BLaER1 treated with 17β-estradiol and CSF1 and Interleukin-3, amounts not matched to agents 10 nM and 100 nM (cell line): ENCODE data around the gene DPP6.

Experiments
- H3K27ac ChIP-seq, 11 experiments: shearing (Covaris generic); formaldehyde crosslinking; 2 replicates each; pipeline ENCODE4 v1.8.1; 2022
- H3K27me3 ChIP-seq, 11 experiments: shearing (Covaris generic); formaldehyde crosslinking; 2 replicates each; pipeline ENCODE4 v1.8.1; 2022
- H3K36me3 ChIP-seq, 11 experiments: shearing (Covaris generic); formaldehyde crosslinking; 2 replicates each; pipeline ENCODE4 v1.8.1; 2022
- H3K4me1 ChIP-seq, 10 experiments: shearing (Covaris generic); formaldehyde crosslinking; 2 replicates each; pipeline ENCODE4 v1.8.1; 2022
- H3K4me2 ChIP-seq, 11 experiments: shearing (Covaris generic); formaldehyde crosslinking; 2 replicates each; pipeline ENCODE4 v1.8.1; 2022
- H3K4me3 ChIP-seq, 10 experiments: shearing (Covaris generic); formaldehyde crosslinking; 2 replicates each; pipeline ENCODE4 v1.8.1; 2022
- H3K9ac ChIP-seq, 11 experiments: shearing (Covaris generic); formaldehyde crosslinking; 2 replicates each; pipeline ENCODE4 v1.8.1; 2022
- H3K9me3 ChIP-seq, 11 experiments: shearing (Covaris generic); formaldehyde crosslinking; replicated peaks in 1 of 11; 2 replicates each; pipeline ENCODE4 v1.8.1; 2022
- H4K20me1 ChIP-seq, 11 experiments: shearing (Covaris generic); formaldehyde crosslinking; 2 replicates each; pipeline ENCODE4 v1.8.1; 2022
- Cebpa-rat ChIP-seq, 11 experiments: shearing (Covaris generic); IDR thresholded peaks; 2 replicates each; pipeline ENCODE4 v1.8.1; 2022

DPP6 gene

DNA sequence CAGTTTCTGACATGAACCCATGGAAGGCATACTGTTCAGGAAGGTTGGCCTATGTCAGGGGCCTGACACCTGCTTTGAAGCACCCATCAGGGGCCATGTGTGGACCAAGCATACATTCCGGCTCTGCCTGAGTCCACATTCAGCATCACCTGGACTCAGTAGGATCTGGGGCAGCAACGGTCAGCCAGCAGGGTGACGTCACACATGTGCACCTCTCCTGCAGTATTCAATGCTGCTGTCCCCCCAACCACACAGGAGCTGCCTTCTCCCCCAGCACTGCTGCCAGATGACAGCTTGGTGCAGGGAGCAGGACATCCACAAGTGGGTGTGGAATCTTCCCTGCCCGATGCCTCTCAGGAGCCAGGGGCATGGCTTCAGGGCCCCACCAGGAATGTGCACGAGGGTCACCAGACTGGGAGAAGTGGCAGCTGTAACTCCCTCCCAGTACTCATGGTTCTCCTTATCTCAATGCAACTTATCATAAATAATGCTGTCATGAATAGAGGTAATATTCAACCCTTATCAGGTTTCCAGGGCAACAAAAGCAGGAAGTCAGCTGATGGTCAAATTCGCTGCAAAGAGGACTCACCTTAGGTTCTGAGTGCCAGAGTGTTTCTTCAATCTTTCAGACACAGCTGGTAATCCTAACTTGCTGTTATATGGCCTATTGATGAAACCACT, 657.8 kb downstream of the DPP6 start:
- H3K36me3 ChIP-seq = no peaks in the 10 kb centered on the region
- no peak overlapping the region for H3K9ac ChIP-seq
- no peak overlapping the region for H3K27ac ChIP-seq
- no peak overlapping the region for H3K4me2 ChIP-seq
- no peaks in the 10 kb centered on the region for H4K20me1 ChIP-seq
- no peaks in the 10 kb centered on the region for H3K4me1 ChIP-seq
- H3K9me3 ChIP-seq = peaks cover 27 to 45% (median 38%) of the 10 kb centered on the region in 11 experiments
- no peak for TF ChIP-seq Cebpa-rat (IDR thresholded peaks at IDR 0.05)
- H3K27me3 ChIP-seq = no peaks in the 10 kb centered on the region
- H3K4me3 ChIP-seq = no peak overlapping the region

GRCh38 chr7:154720016-154720415, 667.8 kb downstream of the DPP6 start:
- no peak overlapping the region for H3K9ac ChIP-seq
- H3K4me2 ChIP-seq = no peak overlapping the region
- H3K4me3 ChIP-seq = no peak overlapping the region
- H3K9me3 ChIP-seq = peaks cover 3 to 14% (median 9%) of the 10 kb centered on the region in 11 experiments; a peak in 21 of 22 replicates
- no peaks in the 10 kb centered on the region for H4K20me1 ChIP-seq
- no peaks in the 10 kb centered on the region for H3K4me1 ChIP-seq
- no peaks in the 10 kb centered on the region for H3K36me3 ChIP-seq
- no peak overlapping the region for H3K27ac ChIP-seq
- H3K27me3 ChIP-seq = no peaks in the 10 kb centered on the region
- TF ChIP-seq Cebpa-rat (IDR thresholded peaks at IDR 0.05) = no peak

DNA sequence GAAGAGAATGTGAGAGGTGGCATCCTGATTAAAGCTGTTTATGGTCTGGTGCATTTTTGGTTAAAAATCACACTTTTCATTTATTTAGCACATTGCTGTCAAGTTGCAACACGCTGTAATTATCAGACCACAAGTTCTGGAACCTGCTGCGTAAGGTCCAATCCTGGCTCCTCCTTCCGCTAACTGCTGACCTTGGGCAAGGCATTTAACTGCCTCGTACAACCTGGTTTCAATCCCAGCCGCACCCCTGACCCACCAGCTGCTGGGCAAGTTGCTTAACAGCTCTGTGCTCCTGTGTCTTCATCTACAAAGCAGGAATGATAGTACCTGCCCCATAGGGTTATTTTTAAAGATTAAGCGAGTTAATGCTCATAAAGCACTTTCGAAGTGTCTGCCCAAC, 668.9 kb downstream of the DPP6 start:
- H3K4me2 ChIP-seq = no peak overlapping the region
- no peak for TF ChIP-seq Cebpa-rat (IDR thresholded peaks at IDR 0.05)
- no peak overlapping the region for H3K27ac ChIP-seq
- H3K9ac ChIP-seq = no peak overlapping the region
- no peaks in the 10 kb centered on the region for H3K4me1 ChIP-seq
- H3K9me3 ChIP-seq = peaks cover 14 to 24% (median 20%) of the 10 kb centered on the region in 11 experiments
- H4K20me1 ChIP-seq = no peaks in the 10 kb centered on the region
- no peaks in the 10 kb centered on the region for H3K27me3 ChIP-seq
- no peak overlapping the region for H3K4me3 ChIP-seq
- H3K36me3 ChIP-seq = peaks cover 0 to 3% (median 0%) of the 10 kb centered on the region in 11 experiments; a peak in 1 of 22 replicates

DNA sequence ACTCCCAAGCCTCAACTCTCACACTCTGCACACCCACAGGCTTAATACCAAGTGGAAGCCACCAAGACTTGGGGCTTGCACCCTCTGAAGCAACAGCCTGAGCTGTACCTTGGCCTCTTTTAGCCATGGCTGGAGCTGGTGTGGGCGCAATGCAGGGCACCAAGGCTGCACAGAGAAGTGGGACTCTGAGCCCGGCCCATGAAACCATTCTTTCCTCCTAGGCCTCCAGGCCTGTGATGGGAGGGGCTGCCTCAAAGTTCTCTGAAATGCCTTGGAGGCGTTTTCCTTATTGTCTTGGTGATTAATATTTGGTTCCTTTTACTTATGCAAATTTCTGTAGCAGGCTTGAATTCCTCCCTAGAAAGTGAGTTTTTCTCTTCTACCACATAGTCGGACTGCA, 674.2 kb downstream of the DPP6 start:
- Histone ChIP-seq H3K27ac (no peak overlapping the region), H3K36me3 (peaks cover 0 to 6% (median 0%) of the 10 kb centered on the region in 11 experiments; a peak in 1 of 22 replicates), H3K4me2 (no peak overlapping the region), H4K20me1 (no peaks in the 10 kb centered on the region), H3K4me1 (no peaks in the 10 kb centered on the region), H3K27me3 (no peaks in the 10 kb centered on the region), H3K9ac (no peak overlapping the region), H3K4me3 (peak overlapping the region in 3 of 10 experiments; percentile 4 to 24 (median 17); a peak in 2 of 20 replicates), H3K9me3 (peaks cover 27 to 55% (median 41%) of the 10 kb centered on the region in 11 experiments)
- TF ChIP-seq Cebpa-rat (IDR thresholded peaks at IDR 0.05) = no peak

DNA sequence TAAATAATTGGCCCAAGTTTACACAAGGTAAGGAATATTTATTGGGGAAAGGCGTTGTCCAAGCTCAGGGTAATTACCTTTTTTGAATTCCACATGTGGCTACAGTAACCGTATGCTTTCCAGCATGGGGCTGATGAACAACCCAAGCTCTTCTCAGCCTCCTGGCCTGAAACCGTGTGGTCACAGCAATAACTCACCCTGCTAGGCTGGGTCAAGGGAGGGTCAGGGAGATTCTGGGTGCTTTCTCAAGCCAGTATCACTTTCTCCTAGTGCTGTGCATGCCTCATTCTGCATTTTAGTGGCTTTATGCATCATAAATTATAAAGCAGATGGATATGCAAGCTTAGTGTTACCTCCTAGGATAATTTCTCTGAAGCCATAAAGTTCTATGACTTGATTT, 676.9 kb downstream of the DPP6 start:
- Histone ChIP-seq H3K4me3 (no peak overlapping the region), H3K36me3 (peaks cover 0 to 6% (median 0%) of the 10 kb centered on the region in 11 experiments; a peak in 1 of 22 replicates), H3K27me3 (no peaks in the 10 kb centered on the region), H3K9me3 (peaks cover 27 to 52% (median 39%) of the 10 kb centered on the region in 11 experiments), H3K9ac (no peak overlapping the region), H3K4me1 (no peaks in the 10 kb centered on the region), H3K4me2 (no peak overlapping the region), H3K27ac (no peak overlapping the region), H4K20me1 (no peaks in the 10 kb centered on the region)
- TF ChIP-seq Cebpa-rat (IDR thresholded peaks at IDR 0.05) = no peak

GRCh38 chr7:154735766-154736165, 683.6 kb downstream of the DPP6 start:
- H3K4me1 ChIP-seq = no peaks in the 10 kb centered on the region
- H3K4me2 ChIP-seq = no peak overlapping the region
- no peaks in the 10 kb centered on the region for H3K36me3 ChIP-seq
- H3K9ac ChIP-seq = no peak overlapping the region
- H3K27ac ChIP-seq = no peak overlapping the region
- H3K27me3 ChIP-seq = no peaks in the 10 kb centered on the region
- no peak for TF ChIP-seq Cebpa-rat (IDR thresholded peaks at IDR 0.05)
- no peak overlapping the region for H3K4me3 ChIP-seq
- H3K9me3 ChIP-seq = peaks cover 0 to 9% (median 4%) of the 10 kb centered on the region in 11 experiments; a peak in 4 of 22 replicates
- no peaks in the 10 kb centered on the region for H4K20me1 ChIP-seq

GRCh38 chr7:154736389-154736788, 684.2 kb downstream of the DPP6 start:
- Histone ChIP-seq H3K27ac (no peak overlapping the region), H3K4me1 (no peaks in the 10 kb centered on the region), H3K4me3 (no peak overlapping the region), H3K9ac (no peak overlapping the region), H3K4me2 (no peak overlapping the region), H3K9me3 (peaks cover 0 to 5% (median 1%) of the 10 kb centered on the region in 11 experiments; a peak in 4 of 22 replicates), H3K27me3 (no peaks in the 10 kb centered on the region), H3K36me3 (no peaks in the 10 kb centered on the region), H4K20me1 (no peaks in the 10 kb centered on the region)
- no peak for TF ChIP-seq Cebpa-rat (IDR thresholded peaks at IDR 0.05)

- H3K27me3 ChIP-seq = no peaks in the 10 kb centered on the region
- no peaks in the 10 kb centered on the region for H3K4me1 ChIP-seq
- H3K9ac ChIP-seq = no peak overlapping the region
- H3K36me3 ChIP-seq = no peaks in the 10 kb centered on the region
- H3K9me3 ChIP-seq = no peaks in the 10 kb centered on the region
- H3K4me2 ChIP-seq = no peak overlapping the region
- H3K4me3 ChIP-seq = no peak overlapping the region
- no peak for TF ChIP-seq Cebpa-rat (IDR thresholded peaks at IDR 0.05)
- H3K27ac ChIP-seq = no peak overlapping the region
- no peaks in the 10 kb centered on the region for H4K20me1 ChIP-seq
Observed at GRCh38 chr7:154738216-154738615, 686.0 kb downstream of the DPP6 start.

- H4K20me1 ChIP-seq = no peaks in the 10 kb centered on the region
Observed at GRCh38 chr7:154741131-154741530, 688.9 kb downstream of the DPP6 start.

DNA sequence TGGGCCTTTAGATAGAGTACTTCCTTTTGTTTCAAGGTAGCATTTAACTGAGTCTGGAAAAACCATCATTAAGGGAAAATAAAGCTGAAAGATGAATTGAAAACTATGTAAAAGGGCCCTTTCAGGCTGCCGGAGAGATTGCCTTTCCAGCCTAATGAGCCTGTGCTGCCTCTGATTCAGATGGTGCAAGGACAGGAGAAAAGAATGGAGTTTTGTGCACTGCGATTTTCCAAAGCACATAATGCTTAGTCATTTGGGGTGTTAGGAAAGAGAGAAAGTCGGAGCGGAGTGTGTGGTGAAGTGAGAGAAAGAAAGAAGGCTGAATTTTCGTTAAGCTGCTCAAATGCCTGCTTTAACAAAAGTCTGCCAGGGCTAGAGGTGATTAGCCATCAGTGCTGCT, 691.0 kb downstream of the DPP6 start:
- Histone ChIP-seq H3K27ac (no peak overlapping the region), H3K4me2 (no peak overlapping the region), H3K9me3 (no peaks in the 10 kb centered on the region), H3K4me3 (no peak overlapping the region), H3K9ac (no peak overlapping the region), H3K36me3 (no peaks in the 10 kb centered on the region), H3K4me1 (no peaks in the 10 kb centered on the region), H4K20me1 (no peaks in the 10 kb centered on the region), H3K27me3 (no peaks in the 10 kb centered on the region)
- TF ChIP-seq Cebpa-rat (IDR thresholded peaks at IDR 0.05) = no peak

More at GRCh38 chr7:154741131-154741530, 688.9 kb downstream of the DPP6 start:
- no peaks in the 10 kb centered on the region for H3K4me1 ChIP-seq
- no peak for TF ChIP-seq Cebpa-rat (IDR thresholded peaks at IDR 0.05)
- no peak overlapping the region for H3K9ac ChIP-seq
- H3K4me2 ChIP-seq = no peak overlapping the region
- no peak overlapping the region for H3K27ac ChIP-seq
- no peaks in the 10 kb centered on the region for H3K27me3 ChIP-seq
- no peaks in the 10 kb centered on the region for H3K36me3 ChIP-seq
- H3K9me3 ChIP-seq = no peaks in the 10 kb centered on the region
- H3K4me3 ChIP-seq = no peak overlapping the region
